Right renal cortex interstitium (tissue), 3 donors: ENCODE measurements around the gene PSME1. TPM values are rescaled to one million over a fixed set of nuclear protein-coding genes. Genes with fewer than 3 reads are reported as not detected.

ENCODE experiments used
- DNase-seq, 3 donors: peaks; one replicate each; pipeline ENCODE4 v3.0.0-alpha.2; 2013; ENCODE audit warnings: low read depth in 3 of 3, low spot score in 2 of 3
- polyA plus RNA-seq, 3 donors: library from polyadenylated mRNA; unstranded; fragments of 120-200 nt; gene quantifications; one replicate each; pipeline ENCODE4 v1.2.1, GENCODE V29; 2013; ENCODE audit not compliant: insufficient read length in 3 of 3

Gene PSME1
- polyA plus RNA-seq, 3 donors: 216 to 231 (median 224) TPM

DNA sequence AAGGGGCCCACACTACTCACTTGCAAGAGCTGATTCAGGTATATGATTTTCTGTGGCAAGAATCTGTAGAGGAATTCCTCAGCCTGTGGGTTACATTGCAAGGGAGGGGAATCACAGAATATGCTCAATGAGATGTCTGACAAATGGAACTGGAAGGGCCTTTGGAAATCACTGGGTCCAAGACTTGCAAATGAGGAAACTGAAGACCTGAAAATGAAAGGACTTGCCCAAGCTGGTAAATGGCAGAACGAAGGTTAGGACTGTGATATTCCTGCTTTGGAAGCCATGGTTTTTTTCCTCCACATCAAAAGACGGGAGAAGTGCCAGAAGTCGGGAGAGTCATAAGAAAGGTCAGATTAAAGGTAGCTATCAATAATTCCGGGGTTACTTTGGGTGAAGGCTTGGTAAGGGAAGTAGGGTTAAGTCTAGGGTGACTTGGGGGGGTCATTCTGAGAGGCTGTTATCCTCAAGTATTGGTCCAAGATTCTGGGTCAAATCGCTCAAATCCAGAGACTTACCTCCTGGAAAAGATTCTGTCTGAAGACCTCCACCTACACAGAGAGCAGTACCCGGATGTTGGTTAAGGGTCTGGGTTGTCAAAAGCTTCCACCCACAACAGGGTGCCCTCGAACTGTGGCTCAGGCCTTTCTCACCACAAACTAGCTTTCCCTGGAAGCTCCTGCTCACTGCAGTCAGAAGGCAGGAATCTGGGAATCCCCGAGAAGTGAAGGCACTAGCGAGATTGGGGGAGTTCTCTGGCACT, 9.9 kb downstream of the PSME1 start:
- DNase-seq: peak in 1 of 3 donors; percentile 34

DNA sequence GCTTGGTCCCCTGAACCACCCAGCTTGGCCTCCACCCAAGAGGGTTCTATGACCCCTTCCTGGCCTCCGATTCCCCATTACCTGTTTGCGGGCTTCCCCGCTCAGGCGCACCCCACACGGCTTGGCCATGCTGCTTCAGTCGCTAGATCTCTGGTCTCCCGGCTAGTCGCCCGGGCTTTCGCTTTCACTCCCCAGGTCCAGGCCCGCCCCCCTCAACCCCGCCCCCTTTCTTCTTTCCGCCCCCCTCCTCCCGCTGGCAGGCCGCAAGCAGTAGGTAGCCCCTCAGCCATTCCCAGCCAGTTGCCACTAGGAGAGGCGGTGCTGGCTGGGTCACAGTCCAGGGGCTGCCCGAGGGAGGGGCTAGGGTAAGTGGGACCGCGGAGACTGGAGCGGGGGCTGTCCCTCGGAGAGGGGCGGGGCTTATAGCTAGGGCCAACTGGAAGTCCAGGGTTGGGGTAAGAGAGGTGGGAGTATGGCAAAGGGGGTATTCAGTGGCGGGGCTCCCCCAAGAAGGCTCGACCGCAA, 10.5 kb downstream of the PSME1 start, which contains the start of gene PSME2:
Gene PSME2, minus strand, starts transcription at position 158 of the 525 bp plus-strand sequence. Its CDS starts 29 bp downstream, at position 129.
- DNase-seq: peak; percentile 84 to 92 (median 86)

DNA sequence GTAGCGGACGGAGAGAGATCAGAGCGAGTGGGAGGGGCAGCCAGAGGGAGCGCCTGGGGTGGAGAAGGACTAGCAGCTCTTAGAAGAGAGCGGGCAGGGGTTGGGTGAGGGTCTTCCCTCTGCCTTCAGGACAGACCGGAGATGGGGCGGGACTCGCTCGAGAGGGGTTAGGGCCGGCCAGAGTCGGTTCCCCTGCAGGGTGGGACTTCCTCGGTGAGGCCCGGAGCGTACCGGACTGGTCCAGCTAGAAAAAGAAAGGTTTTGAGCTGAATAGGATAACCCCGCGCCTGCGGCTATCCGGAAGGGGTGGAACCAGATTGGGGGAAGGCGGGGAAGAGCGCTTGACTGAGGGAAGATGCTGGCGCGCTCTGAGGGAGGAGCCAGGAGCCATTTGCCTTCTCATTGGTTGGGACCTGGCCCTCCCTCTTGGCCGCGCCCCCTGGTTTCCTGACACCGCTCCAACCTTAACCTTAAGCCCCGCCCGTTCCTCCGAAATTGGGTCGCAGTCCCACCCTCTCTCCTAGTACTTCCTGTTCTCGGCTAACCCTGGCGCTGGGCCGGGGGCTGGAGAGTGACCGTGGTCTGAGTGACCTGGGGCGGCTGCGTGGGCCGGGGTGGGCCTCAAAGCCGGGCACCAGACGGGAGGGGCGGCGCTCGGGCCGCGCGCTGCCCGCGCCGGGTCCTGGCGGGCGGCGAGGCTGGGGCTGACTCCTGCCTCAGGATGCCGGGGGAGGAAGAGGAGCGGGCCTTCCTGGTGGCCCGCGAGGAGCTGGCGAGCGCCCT, 11.2 kb downstream of the PSME1 start, which contains the start of gene RNF31:
Gene RNF31, plus strand, starts transcription at position 521 of the 783 bp plus-strand sequence. Its CDS starts 201 bp downstream, at position 722.
- peak; percentile 91 to 98 (median 96) for DNase-seq

DNA sequence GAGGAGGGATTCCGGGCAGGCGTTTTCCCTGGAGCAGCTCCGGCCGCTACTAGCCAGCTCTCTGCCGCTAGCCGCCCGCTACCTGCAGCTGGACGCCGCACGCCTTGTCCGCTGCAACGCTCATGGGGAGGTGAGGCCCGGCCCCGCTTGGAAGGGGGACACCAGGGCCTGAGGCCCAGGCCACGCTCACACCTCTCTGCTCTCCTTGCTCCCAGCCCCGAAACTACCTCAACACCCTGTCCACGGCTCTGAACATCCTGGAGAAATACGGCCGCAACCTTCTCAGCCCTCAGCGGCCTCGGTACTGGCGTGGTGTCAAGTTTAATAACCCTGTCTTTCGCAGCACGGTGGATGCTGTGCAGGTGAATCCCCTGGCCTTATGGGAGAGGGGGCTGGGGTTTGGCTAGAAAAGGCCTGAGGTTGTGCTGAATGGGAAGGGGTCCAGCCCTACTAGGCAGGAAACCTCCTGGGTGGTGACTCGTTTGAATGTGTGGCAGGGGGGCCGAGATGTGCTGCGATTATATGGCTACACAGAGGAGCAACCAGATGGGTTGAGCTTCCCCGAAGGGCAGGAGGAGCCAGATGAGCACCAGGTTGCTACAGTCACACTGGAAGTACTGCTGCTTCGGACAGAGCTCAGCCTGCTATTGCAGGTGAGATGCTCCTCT, 11.9 kb downstream of the PSME1 start:
- DNase-seq: no peak

- no peak for DNase-seq
Measured at GRCh38 chr14:24149302-24149969, 13.4 kb downstream of the PSME1 start.

DNA sequence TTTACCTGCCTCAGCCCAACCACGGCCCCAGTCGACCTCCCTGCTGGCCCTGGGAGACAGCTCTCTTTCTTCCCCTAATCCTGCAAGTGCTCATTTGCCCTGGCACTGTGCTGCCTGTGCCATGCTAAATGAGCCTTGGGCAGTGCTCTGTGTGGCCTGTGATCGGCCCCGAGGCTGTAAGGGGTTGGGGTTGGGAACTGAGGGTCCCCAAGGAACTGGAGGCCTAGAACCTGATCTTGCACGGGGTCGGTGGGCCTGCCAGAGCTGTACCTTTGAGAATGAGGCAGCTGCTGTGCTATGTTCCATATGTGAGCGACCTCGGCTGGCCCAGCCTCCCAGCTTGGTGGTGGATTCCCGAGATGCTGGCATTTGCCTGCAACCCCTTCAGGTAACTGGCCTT, 14.1 kb downstream of the PSME1 start:
- DNase-seq: no peak

DNA sequence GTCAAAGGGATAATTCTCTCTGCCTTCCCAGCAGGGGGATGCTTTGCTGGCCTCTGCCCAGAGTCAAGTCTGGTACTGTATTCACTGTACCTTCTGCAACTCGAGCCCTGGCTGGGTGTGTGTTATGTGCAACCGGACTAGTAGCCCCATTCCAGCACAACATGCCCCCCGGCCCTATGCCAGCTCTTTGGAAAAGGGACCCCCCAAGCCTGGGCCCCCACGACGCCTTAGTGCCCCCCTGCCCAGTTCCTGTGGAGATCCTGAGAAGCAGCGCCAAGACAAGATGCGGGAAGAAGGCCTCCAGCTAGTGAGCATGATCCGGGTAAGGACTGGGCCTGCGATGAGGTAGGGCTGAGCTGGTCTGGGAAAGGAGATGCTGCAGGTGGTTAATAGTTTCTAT, 14.6 kb downstream of the PSME1 start:
- no peak for DNase-seq

GRCh38 chr14:24150993-24151392, 15.0 kb downstream of the PSME1 start:
- DNase-seq: no peak

DNA sequence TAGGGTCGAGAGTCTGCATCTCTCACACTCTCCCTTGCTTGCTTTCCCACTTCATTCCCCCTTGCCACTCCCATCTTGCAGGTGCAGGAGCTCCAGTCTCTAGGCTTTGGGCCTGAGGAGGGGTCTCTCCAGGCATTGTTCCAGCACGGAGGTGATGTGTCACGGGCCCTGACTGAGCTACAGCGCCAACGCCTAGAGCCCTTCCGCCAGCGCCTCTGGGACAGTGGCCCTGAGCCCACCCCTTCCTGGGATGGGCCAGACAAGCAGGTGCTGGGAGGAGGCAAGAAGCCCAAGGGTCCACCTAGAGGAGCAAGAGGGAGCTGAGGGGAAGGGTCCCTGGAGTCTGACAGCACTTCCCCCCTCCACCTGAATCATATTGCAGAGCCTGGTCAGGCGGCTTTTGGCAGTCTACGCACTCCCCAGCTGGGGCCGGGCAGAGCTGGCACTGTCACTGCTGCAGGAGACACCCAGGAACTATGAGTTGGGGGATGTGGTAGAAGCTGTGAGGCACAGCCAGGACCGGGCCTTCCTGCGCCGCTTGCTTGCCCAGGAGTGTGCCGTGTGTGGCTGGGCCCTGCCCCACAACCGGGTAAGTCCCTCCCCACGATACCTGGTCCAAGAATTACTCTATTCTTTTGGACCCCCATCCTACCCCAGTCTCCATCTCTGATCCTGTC, 15.5 kb downstream of the PSME1 start:
- DNase-seq: no peak

GRCh38 chr14:24155100-24155499, 19.1 kb downstream of the PSME1 start:
- DNase-seq: no peak

- no peak for DNase-seq
Measured at GRCh38 chr14:24156840-24157239, 20.8 kb downstream of the PSME1 start.

GRCh38 chr14:24157331-24157730, 21.3 kb downstream of the PSME1 start:
- no peak for DNase-seq

- no peak for DNase-seq
Measured at GRCh38 chr14:24159777-24160498, 23.9 kb downstream of the PSME1 start.

DNA sequence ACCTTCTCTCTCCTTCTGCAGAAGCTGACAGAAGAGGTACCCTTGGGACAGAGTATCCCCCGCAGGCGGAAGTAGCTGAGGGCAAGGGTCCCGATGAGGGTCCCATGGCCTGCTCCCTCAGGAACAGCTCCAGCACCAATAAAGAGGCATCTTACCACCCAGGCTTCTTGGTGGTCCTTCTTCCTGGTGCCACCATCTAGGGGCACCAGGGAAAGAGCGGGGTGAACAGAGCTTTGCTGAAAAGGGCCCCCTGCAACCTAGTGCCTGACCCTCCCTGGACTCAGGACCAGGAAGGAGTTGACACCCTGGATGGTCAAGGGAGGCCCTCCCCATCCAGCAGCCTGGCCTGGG, 24.5 kb downstream of the PSME1 start:
- no peak for DNase-seq

DNA sequence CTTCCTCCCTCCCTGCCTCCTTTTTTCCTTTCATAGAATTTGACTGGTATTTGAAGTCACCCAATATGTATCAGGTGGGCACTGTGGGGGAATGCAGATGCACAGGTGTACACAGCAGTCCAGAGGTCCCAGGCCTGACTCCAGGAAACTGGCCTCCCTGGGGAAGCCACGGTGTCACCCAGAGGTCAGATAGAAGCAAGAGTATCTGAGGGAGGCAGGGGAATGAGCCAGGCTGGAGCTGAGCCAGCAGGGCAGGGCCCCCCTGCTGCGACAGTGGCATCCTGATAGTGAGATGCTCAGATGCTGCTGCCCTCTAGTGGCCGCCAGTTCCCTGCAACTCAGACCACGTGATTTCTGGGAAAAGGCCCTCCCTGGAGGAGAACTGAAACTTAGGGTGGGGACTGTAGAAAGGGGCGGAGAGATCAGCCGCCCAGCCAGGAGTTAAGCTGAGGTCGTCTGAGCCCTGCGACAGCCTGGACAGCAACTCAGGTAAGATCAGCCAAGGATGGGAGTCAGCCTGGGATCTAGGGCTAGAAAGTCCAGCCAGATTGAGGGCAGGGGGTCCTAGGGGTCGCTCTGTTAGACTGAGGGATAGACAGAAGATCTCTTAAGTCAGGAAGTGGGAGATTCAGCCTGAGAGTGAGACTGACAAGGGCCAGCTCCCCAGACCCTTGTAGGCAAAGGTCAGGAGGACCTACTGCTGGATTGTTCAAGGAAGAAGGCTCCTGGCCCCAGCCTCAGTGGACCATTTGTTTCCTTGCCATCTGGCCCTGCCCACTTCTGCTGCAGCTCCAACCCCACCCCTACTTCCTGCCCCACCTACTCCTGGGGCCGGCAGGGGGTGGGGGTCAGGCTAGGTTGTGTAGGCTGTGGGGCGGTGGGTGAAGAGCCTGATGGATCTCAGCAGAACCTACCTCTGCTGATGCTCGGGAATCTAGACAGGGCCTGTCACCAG, 25.1 kb downstream of the PSME1 start, which contains the start of gene IRF9:
Gene IRF9, plus strand, starts transcription at position 416 of the 955 bp plus-strand sequence. CDS start 880 bp downstream, outside the sequence.
- DNase-seq: peak; percentile 92 to 97 (median 94)

- no peak for DNase-seq
Measured at GRCh38 chr14:24162093-24162492, 26.1 kb downstream of the PSME1 start.

DNA sequence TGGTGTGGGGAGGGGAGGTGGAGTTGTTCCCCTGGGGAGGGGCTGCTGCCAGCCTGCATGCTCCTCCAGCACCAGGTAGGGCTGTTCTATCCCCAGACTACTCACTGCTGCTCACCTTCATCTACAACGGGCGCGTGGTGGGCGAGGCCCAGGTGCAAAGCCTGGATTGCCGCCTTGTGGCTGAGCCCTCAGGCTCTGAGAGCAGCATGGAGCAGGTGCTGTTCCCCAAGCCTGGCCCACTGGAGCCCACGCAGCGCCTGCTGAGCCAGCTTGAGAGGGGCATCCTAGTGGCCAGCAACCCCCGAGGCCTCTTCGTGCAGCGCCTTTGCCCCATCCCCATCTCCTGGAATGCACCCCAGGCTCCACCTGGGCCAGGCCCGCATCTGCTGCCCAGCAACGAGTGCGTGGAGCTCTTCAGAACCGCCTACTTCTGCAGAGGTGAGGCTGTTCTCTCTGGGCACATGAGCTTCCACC, 28.6 kb downstream of the PSME1 start:
- DNase-seq: no peak

DNA sequence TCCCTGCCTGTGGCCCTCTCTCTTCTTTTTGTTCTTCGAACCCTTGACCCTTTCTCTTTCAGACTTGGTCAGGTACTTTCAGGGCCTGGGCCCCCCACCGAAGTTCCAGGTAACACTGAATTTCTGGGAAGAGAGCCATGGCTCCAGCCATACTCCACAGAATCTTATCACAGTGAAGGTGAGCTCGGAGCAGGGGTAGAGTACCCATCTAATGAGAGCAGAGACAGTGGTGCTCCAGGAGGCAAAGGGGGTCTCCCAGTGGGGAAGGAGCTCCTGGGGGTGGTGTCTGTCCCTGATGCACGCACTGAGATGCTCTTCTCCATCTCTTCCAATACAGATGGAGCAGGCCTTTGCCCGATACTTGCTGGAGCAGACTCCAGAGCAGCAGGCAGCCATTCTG, 29.8 kb downstream of the PSME1 start:
- DNase-seq: no peak
